ENCODE data around the gene DEPDC4. TPM values are rescaled to one million over a fixed set of nuclear protein-coding genes. Genes with fewer than 3 reads are reported as not detected.
"Not testable (repeated sequence)": the region's sequence is repeated elsewhere in the genome, so short reads cannot be mapped to it uniquely, and the experiment has no call there.

DEPDC4 gene
- total RNA-seq, 2 donors from 2014 or later: 4.8 to 7.3 TPM

GRCh38 chr12:100234166-100234565 is 32.7 kb downstream of the DEPDC4 start:
- H3K27ac Mint-ChIP-seq: no peak overlapping the region
- H3K27me3 Mint-ChIP-seq (ENCODE audit: insufficient read depth): no peaks in the 10 kb centered on the region
- no peaks in the 10 kb centered on the region for H3K4me1 Mint-ChIP-seq
- no peak overlapping the region for H3K27ac ChIP-seq (ENCODE audit: low read depth, low read length)
- WGBS, 2 experiments (ENCODE audit: insufficient coverage in 1 of 2, insufficient read length in 1 of 2): 81 to 87% methylated on average over 3 of the region's 3 CpGs
- no peaks in the 10 kb centered on the region for H3K4me1 ChIP-seq (ENCODE audit: control insufficient read depth, insufficient read depth, low read length)
- H3K36me3 ChIP-seq (ENCODE audit: control insufficient read depth, insufficient read depth, low read length): no peaks in the 10 kb centered on the region
- DNase-seq: no peak
- no peak overlapping the region for H3K4me3 ChIP-seq (ENCODE audit: low read length)
- no peak for TF ChIP-seq CTCF (conservative IDR thresholded peaks at IDR 0.05)
- H3K36me3 Mint-ChIP-seq (ENCODE audit: low read depth): peaks cover 11% of the 10 kb centered on the region
- peaks cover 2% of the 10 kb centered on the region for H3K9me3 Mint-ChIP-seq
- no peaks in the 10 kb centered on the region for H3K9me3 ChIP-seq (ENCODE audit: control insufficient read depth, low read length)
- no peak overlapping the region for H3K4me3 Mint-ChIP-seq
- H3K9ac ChIP-seq (ENCODE audit: extremely low read depth, low read length, poor library complexity, severe bottlenecking): no peak overlapping the region
- H3K27me3 ChIP-seq (ENCODE audit: control insufficient read depth, insufficient read depth, low read length, poor library complexity, severe bottlenecking): no peaks in the 10 kb centered on the region

- not testable (repeated sequence) for H3K9me3 ChIP-seq (ENCODE audit: control insufficient read depth, low read length); H3K36me3 ChIP-seq (ENCODE audit: control insufficient read depth, insufficient read depth, low read length); H3K27ac Mint-ChIP-seq; H3K27ac ChIP-seq (ENCODE audit: low read depth, low read length); H3K4me3 Mint-ChIP-seq; H3K9ac ChIP-seq (ENCODE audit: extremely low read depth, low read length, poor library complexity, severe bottlenecking); H3K4me1 Mint-ChIP-seq; H3K27me3 ChIP-seq (ENCODE audit: control insufficient read depth, insufficient read depth, low read length, poor library complexity, severe bottlenecking); H3K27me3 Mint-ChIP-seq (ENCODE audit: insufficient read depth); DNase-seq; H3K4me1 ChIP-seq (ENCODE audit: control insufficient read depth, insufficient read depth, low read length); H3K4me3 ChIP-seq (ENCODE audit: low read length); H3K9me3 Mint-ChIP-seq
- 83 to 94% methylated on average over 2 to 3 of the region's 3 CpGs for WGBS, 2 experiments (ENCODE audit: insufficient coverage in 1 of 2, insufficient read length in 1 of 2)
- peaks cover 13% of the 10 kb centered on the region for H3K36me3 Mint-ChIP-seq (ENCODE audit: low read depth)
Measured at GRCh38 chr12:100231873-100232272, 35.0 kb downstream of the DEPDC4 start.

GRCh38 chr12:100229876-100230275 is 37.0 kb downstream of the DEPDC4 start:
- Mint-ChIP-seq H3K36me3 (ENCODE audit: low read depth) (peaks cover 8% of the 10 kb centered on the region), H3K27ac (no peak overlapping the region), H3K9me3 (no peaks in the 10 kb centered on the region), H3K4me1 (no peaks in the 10 kb centered on the region), H3K4me3 (no peak overlapping the region), H3K27me3 (ENCODE audit: insufficient read depth) (no peaks in the 10 kb centered on the region)
- TF ChIP-seq CTCF (conservative IDR thresholded peaks at IDR 0.05): no peak
- H3K4me1 ChIP-seq (ENCODE audit: control insufficient read depth, insufficient read depth, low read length): no peaks in the 10 kb centered on the region
- H3K27ac ChIP-seq (ENCODE audit: low read depth, low read length): no peak overlapping the region
- no peak for DNase-seq
- H3K36me3 ChIP-seq (ENCODE audit: control insufficient read depth, insufficient read depth, low read length): peaks cover 13% of the 10 kb centered on the region
- no peak overlapping the region for H3K4me3 ChIP-seq (ENCODE audit: low read length)
- H3K9ac ChIP-seq (ENCODE audit: extremely low read depth, low read length, poor library complexity, severe bottlenecking): no peak overlapping the region
- WGBS, 2 experiments (ENCODE audit: insufficient coverage in 1 of 2, insufficient read length in 1 of 2): 94% methylated on average over 2 to 4 of the region's 4 CpGs
- H3K27me3 ChIP-seq (ENCODE audit: control insufficient read depth, insufficient read depth, low read length, poor library complexity, severe bottlenecking): no peaks in the 10 kb centered on the region
- H3K9me3 ChIP-seq (ENCODE audit: control insufficient read depth, low read length): no peaks in the 10 kb centered on the region

GRCh38 chr12:100229036-100229635 is 37.7 kb downstream of the DEPDC4 start:
- H3K27me3 Mint-ChIP-seq (ENCODE audit: insufficient read depth): no peaks in the 10 kb centered on the region
- Histone ChIP-seq H3K9me3 (ENCODE audit: control insufficient read depth, low read length) (no peaks in the 10 kb centered on the region), H3K27ac (ENCODE audit: low read depth, low read length) (no peak overlapping the region), H3K27me3 (ENCODE audit: control insufficient read depth, insufficient read depth, low read length, poor library complexity, severe bottlenecking) (no peaks in the 10 kb centered on the region), H3K4me1 (ENCODE audit: control insufficient read depth, insufficient read depth, low read length) (no peaks in the 10 kb centered on the region), H3K36me3 (ENCODE audit: control insufficient read depth, insufficient read depth, low read length) (peaks cover 20% of the 10 kb centered on the region), H3K9ac (ENCODE audit: extremely low read depth, low read length, poor library complexity, severe bottlenecking) (no peak overlapping the region), H3K4me3 (ENCODE audit: low read length) (no peak overlapping the region)
- no peak overlapping the region for H3K27ac Mint-ChIP-seq
- H3K4me3 Mint-ChIP-seq: no peak overlapping the region
- WGBS, 2 experiments (ENCODE audit: insufficient coverage in 1 of 2, insufficient read length in 1 of 2): 89 to 95% methylated on average over 4 to 5 of the region's 5 CpGs
- peak; percentile 51 for DNase-seq
- H3K4me1 Mint-ChIP-seq: no peaks in the 10 kb centered on the region
- no peaks in the 10 kb centered on the region for H3K9me3 Mint-ChIP-seq
- H3K36me3 Mint-ChIP-seq (ENCODE audit: low read depth): peaks cover 11% of the 10 kb centered on the region
- TF ChIP-seq CTCF (conservative IDR thresholded peaks at IDR 0.05): no peak
